Nucleus accumbens (tissue), 56 donors: ENCODE data around the gene TMEM212.
"Not testable (repeated sequence)": the region's sequence is repeated elsewhere in the genome, so short reads cannot be mapped to it uniquely, and the experiment has no call there.

Experiments used
- DNase-seq, 56 donors: peaks; one replicate each; lab custom pipeline; 2025; lab: John Stamatoyannopoulos, UW

The TMEM212 gene

DNA sequence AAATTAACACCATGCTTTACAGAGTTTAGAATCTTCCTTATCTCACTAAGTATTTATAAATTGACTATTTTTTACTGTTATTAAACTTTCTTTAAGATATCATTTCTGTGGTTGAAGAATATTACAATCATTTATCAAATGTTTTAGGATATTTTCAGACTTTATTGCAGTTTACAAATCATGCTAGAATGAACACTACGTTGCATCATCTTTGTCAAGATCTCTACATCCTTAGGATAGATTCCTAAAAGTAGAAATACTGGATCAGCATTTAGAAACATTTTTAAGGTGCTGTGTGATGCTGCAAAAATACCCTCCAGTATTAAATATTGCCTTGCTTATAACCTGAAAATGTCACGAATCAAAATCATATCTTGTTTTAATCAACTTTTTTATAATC lies 30.3 kb upstream of the TMEM212 start:
- DNase-seq = no peak

DNA sequence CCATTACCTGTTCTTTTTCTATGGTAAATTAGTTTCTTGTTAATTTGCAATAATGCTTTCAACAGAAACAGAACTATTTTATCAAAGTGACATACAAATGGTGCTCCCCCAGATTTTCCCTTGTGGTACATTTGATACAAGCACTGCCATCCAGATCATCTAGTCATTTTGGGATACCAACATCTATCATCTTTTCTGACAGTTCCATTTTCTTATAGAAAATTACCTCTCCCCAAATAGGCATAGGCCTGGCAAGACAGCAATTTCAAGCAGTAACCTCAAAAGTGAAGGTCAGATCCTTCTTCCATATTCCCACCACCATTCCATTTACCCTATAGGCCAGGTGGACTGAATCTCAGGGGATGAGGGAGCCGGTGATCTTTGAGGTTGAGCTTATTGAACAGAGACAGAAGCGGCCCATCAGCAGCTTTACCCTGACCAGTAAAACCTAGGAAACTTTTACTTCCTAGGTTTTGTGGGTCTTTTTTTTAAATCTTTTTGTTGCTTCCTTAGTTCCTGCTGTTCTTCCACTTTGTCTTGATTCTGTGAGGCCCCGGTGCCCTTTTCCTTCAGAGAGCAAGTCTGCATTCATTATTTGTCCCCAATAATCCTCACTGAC lies 29.8 kb upstream of the TMEM212 start:
- DNase-seq = no peak

DNA sequence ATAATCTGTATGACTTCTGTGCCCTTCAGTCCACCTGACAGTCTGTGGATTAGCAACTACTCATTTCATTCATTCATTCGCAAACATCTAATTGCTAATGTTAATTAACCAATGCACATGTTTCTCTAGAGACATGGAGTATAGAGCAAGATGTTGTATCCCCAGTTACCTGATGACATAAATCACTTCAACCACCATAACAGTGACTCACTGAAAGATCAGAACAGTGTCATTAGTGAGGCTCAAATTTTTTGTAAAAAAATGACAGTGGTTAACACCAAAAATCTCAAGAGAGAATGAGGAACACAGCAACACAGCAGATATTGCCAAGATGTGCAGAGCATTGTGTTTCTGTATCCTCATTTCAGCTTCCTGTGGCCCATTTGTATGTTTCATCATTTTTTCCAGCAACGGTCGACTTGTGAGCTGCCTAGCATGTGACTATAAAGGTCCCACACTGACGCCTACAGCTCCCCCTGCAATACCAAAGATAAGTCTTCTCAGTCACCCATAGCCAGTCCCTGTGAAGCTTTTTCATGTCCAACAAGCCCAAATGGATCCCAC lies 29.2 kb upstream of the TMEM212 start:
- no peak for DNase-seq

DNA sequence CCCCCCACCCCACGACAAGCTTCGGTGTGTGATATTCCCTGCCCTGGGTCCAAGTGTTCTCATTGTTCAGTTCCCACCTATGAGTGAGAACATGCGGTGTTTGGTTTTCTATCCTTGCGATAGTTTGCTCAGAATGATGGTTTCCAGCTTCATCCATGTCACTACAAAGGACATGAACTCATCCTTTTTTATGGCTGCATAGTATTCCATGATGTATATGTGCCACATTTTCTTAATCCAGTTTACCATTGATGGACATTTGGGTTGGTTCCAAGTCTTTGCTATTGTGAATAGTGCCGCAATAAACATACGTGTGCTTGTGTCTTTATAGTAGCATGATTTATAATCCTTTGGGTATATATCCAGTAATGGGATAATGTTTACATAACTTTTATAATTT lies 28.5 kb upstream of the TMEM212 start:
- DNase-seq = not testable (repeated sequence)

DNA sequence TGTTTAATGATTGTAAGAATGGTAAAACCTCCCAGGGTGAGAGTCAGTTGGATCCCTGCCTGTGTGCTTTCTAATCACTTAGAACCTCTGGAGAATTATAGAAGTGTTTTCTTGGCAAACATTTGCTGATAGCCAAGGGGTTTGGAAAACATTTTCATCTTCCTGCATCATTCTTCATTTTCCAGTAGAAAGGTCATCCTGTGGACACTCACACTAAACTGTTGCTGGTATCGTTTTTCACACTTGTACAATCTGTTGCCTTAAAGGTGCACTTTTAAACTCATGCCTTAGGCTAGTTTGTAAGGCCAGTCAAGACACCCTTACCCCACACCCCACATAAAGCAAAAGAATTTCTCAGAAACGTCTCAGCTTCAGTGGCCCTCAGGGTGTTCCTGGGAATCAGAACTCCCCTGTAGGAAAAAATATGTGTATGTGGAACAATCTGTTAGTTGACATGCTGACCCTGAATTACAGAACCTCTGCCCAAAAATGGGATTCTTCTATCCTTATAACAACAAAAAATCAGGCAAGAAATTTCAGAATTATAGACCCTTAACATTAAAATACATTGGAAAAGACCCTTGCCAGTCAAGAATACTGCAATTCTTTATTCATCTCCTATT lies 27.1 kb upstream of the TMEM212 start:
- no peak for DNase-seq

DNA sequence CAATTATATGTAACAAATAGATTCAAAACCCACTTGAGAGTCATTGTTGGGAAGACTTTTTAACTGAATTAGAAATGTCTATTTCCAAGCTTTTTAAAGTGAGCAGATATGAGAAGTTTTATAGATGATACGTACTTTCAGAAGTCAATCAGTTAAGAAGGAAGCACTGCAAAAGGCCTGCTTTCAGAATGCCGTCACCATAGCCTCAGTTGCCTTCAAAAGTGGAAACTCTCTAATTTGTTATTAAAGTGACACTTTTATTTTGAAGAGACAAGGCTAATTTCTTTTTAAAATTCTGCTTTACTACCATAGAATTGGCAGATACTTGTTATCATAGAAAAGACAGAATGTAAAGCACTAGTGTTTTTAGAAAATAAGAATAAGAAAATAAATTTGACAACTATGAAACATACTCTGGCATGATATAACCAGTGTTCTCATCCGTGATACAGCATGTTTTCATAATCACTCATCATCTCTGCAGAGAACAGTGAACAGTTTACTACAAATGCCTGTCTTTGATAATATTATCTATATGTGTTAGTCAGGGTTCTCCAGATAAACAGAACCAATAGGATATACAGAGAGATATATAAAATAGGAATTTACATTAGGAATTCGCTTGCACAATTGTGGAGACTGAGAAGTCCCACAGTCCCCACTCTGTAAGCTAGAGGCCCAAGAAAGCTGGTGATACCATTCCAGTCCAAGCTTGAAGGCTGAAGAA lies 25.9 kb upstream of the TMEM212 start:
- no peak for DNase-seq

DNA sequence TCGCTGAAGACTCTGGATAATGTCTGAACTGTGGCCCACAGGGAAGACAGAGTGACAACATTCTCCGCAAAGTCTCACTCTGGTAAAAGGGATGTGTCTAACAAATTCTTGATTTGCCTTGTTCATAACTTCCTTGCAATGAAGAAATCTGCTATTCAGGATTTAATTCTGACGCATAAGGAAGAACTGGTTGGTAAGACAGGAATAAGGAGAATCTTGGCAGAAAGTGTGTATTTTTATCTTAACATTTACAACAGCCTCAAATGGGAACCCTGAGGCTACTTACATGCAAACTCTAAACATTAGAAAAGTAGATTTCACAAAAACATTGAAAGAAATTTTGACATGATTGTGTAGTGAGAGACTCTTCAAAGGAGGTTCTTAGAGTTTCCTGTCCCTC lies 22.1 kb upstream of the TMEM212 start:
- no peak for DNase-seq

DNA sequence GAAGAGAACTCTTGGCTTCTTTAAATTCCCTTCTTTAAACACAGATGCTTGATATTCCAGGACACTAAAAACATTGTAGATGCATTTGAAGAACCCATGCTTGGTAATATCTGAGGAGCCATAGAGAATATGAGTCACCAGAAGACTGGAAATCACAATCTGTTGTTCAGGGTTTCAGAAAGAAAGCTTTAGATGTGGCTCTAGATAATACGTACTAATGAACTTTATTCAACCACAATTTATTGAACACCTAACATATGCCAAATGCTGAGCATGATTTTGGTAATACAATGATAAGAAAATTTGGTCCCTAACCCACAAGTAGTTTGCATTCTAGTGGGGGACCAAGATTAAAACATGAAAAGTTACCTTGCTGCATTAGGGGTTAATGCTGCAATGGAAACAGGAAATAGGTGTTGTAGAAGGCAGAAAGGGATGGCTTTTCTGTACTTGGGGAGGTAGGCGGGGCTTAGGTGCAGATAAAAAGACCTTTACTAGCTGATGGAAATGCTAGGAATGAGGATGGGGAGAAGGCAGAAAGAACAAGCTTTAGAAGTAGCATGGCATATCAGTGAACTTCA lies 21.3 kb upstream of the TMEM212 start:
- DNase-seq = no peak

DNA sequence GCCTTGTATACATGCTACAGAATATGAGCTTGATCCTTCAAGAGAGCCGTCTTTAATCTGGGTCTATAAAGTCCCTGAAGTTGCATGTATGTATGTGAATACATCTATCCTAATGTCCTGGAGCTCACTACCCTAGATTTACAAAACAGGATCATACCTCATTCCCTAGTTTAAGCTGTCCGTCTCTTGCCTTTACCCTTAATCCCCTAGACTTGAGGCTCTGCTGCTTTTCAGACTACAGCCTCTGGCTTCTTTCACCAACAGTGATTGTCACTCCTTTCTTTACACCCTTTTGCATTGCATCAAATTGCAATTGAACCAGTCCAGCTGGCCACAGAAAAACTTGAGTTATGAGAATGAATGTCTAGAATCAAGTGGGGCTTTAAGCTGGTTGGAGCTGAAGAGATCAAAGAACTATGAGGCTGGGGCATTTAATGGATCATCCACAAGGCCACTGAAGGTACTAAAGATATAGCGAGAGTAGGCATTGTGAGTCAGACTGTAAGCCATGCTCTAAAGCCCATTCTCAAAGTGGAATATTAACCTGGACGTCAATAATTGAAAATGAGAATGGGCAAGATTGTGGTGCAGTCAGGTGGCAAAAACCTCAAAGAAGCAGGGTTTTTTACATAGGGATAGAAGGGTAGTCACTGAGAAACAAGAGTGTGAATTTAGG lies 20.6 kb upstream of the TMEM212 start:
- no peak for DNase-seq

DNA sequence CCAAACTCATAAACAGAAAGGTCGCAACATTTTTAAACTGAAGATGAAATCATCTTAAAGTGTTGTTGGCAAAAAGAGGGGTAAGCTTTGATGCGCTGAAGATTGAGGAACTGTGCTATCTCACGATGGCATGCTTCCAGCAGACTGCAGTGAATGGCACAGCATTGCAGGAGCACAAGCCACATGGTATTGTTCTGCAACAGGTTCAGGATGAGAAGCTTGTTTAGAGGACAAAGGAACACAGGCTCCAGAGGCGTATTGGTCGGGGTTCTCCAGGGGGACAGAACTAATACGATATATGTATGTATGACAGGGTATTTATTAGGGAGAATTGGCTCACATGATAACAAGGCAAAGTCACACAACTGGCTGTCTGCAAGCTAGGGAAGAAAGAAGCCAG lies 19.0 kb upstream of the TMEM212 start:
- DNase-seq = peak in 1 of 56 donors; percentile 10

DNA sequence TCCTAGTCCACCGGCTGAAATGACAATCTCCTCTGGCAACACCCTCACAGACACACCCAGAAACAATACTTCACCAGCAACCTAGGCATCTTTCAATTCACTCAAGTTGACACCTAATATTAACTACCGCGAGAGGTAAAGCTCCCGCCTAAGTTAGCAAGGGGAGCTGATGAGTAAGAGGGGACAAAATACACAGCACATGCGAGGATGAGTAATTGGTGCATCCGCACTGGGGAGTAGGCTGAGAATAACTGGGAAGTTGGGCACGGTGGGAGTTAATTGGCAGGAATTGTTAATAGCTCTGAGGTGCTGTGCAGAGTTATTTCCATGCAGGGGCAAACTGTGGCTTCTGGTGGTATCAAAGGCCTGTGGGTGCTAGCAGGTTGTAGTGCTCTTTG lies 18.3 kb upstream of the TMEM212 start:
- DNase-seq = peak in 15 of 56 donors; percentile 7 to 61 (median 27)

DNA sequence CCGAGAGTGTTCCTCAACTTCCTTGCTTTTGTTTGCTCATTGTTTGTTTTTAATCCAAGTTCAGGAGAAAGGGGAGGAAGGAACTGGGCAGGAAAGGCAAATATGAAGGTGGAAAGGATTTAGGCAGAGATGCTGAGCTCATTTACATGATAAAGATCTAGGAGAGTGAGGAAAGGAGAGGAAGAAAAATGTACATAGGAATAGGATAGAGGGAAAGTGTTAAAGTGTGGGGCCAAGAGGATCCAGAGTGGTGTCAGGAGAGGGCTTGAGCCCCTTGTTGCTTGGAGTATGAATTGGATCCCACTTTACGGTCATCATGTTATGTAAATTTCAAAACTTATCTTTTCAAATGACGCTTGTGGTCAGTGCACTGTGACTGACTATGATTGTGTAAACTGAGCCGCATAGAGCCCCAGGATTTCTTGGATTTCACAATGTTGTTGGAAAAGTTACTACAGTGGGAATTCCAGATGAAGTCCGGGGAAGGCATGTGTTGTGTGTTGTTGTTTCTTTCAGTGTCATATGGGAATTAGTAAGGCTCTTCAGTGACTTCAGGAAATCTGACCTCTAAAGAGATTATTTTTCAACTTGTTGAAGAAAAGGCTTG lies 17.8 kb upstream of the TMEM212 start:
- DNase-seq = no peak

DNA sequence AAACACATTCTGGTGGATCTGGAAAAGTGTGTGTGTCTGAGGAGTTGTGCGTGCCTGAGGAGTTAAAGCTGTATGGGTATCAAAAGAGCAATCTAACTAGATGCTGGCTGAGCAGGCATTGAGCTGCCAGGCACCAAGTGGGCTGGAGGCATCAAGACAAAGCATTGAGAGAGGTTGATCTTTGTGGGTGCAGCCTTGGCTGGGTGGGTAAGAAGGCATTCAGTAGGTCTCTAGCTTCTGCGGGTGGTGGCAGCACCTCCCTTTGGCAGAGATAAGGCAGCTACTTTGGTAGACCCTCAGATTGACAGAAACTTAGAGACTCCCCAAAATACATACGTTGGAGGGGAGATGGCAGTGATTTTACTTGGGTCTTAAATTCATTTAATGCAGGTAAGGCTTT lies 15.8 kb upstream of the TMEM212 start:
- no peak for DNase-seq

DNA sequence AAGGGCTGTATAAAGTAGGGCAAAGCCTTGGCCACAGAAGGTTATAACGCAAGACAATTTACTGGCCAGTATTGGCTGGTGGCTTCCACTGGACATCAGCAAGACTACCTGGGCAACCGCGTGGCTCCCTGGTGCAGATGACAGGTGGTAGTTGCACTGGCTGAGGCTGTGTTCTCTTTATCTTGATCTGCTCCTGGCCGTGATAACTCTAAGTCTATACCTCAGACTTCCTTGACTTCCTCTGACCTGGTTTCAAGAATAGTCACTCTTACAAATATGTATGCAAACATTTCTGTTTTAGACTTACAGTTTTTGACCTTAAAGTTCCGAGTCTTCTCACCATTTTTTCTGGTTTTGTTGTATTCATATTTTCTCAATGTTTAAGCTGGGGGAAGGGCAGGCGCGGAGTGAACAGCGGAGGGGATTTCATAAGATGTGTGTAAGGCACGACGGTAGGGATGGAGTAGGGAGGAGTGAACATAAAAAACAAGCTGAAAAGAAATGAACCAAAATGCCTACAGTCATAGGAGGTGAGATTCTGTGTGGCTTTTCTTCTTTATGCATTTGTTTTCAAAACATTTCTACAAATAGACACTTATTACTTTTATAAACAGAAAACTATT lies 15.2 kb upstream of the TMEM212 start:
- no peak for DNase-seq

DNA sequence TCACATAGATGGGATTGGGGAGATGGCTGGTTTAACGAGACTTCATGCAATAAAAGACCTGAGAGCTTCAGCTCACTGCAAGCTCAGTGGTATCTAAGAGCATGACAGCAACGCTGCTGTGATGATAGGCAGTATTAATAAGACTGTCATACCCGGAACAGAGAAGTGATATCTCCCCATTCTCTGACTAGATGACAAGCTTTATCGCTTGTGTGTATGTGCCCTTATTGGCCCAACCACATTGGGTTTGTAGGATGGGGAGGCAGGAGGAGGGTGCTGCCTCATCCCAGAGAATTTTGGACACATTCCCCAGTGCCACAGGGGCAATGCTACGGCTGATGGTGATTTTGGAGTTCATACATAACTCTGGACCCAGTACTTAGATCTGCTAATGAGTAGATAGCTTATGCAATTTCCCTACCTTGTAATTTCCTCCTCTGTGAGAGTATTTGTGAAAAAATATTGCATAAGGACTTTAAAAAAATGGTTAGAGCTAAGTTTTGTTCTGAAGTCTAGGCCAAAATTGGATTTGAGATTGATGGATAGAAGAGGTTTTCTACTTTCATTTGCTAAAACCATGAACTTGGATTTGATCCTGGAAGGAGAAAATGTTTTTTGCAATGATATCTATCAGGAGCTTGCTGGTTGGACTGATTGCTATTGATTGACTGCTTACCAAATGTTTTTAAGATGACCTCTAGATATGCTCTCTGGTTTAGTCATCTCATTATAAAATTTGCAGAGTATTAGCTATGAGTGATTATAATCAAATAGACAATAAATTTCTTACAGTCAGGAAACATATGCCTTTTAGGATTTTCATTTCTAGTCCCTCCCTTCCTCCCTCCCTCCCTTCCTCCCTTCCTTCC lies 14.0 kb upstream of the TMEM212 start:
- DNase-seq = no peak

DNA sequence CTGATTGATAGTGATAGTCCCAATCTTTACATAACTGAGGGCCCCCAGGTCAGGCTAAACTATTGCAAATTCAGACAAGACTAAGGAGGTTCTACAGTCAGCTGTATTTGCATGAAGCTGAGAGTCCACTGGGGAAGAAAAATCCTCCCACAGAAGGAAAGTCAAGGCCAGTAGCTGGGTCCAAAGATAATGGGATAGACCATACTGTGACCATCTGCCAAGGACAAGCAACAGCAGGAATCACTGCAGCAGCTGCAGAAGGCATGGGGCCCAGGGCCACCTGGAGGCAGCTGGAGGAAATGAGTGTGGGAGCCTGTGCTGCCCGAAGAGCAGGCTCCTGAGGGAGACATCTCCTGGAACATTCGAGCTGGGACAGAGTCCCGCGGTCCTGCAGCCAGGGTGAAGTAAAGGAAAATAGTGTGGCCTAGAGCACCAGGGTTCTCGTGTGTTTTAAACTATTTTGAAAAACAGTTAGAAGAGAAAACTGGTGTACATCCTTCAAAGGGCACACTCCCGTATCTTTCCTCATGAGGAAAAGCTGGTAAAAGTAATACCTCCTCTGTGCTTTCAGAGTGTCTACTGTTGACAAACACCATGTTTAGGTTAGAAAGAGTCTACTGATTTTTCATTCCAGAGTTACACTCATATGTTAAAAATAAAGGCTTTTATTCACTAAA lies 13.2 kb upstream of the TMEM212 start:
- DNase-seq = peak in 40 of 56 donors; percentile 6 to 76 (median 48)

DNA sequence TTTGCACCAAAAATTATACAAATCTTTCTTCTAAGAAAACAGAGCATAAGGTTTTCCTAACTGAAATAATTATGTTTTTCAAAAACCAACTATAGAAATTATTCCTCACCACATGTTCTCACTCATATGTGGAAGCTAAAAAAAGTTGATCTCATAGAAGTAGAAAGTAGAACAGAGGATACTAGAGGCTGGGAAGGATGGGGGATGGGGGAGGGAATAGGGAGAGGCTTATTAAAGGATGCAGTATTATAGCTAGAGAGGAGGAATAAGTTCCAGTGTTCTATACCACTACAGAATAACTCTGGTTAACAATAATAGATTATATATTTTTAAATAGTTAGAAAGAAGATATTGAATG lies 12.7 kb upstream of the TMEM212 start:
- DNase-seq = no peak

DNA sequence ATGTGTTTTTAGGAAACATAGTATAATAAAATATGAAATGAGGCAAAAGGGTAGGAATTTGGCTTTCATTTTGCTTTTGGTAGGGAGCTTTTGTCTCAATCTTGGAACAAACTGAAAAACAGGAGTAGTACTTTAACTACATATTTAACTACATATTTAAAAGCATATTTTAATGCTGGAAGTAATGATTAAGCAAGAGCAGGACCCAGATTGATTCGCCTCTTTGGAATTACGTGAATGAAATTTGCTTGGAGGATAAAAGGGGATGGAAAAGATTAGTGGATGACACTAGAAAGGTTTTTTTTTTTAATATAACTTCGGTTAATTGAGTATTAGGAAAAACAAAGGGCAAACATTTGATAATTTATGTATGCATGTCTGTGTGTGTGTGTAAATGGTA lies 11.2 kb upstream of the TMEM212 start:
- no peak for DNase-seq
